ENCODE measurements around the gene TNS1. TPM values are rescaled to one million over a fixed set of nuclear protein-coding genes. Genes with fewer than 3 reads are reported as not detected.

Gene TNS1
- total RNA-seq, 1 donor from 2014 or later, result 219 TPM

DNA sequence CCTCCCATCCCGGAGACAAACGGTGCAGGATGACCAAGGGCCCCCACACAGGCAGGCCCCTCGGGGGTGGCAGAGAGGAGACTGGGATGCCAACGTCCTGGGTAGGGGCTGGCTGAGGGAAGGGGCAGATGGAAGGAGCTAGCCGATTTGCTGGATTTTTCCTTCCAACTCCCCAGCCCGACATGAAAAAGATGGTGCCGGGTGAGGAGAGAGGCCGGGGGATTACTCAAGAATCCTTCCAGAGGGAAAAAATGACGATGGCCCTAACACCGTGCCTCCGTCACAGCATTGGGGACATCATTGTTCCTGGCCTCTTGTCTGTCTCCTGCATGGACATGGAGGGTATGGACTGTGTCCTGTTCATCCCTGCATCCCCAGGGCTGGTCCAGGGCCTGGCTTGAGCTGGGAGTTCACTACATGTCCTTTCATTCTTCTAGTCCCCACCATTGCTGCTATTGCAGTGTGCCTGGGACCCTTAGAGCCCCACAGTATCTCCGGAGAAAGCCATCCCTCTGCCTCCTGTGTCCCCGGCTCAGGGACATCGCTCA, 217.7 kb downstream of the TNS1 start:
- H3K4me1 ChIP-seq (ENCODE audit: insufficient read depth, low read length), result peaks cover 3% of the 10 kb centered on the region
- H4K20me1 ChIP-seq (ENCODE audit: insufficient read depth, low read length), result peaks cover 9% of the 10 kb centered on the region
- Mint-ChIP-seq H3K4me3 (ENCODE audit: unreplicated experiment) (no peak overlapping the region), H3K27me3 (ENCODE audit: low read depth, unreplicated experiment) (peaks cover 2% of the 10 kb centered on the region), H3K27ac (ENCODE audit: unreplicated experiment) (no peak overlapping the region), H3K36me3 (ENCODE audit: low read depth, unreplicated experiment) (peaks cover 31% of the 10 kb centered on the region), H3K9me3 (ENCODE audit: unreplicated experiment) (peaks cover 9% of the 10 kb centered on the region), H3K4me1 (ENCODE audit: low read depth, unreplicated experiment) (peaks cover 9% of the 10 kb centered on the region)
- no peak overlapping the region for H3K4me3 ChIP-seq (ENCODE audit: insufficient read depth, low read depth, low read length)
- H3K4me2 ChIP-seq (ENCODE audit: low read length), result peak overlapping the region; percentile 23
- no peak overlapping the region for H3K27ac ChIP-seq (ENCODE audit: low read depth, low read length)
- FAIRE-seq, result no peak
- DNase-seq (ENCODE audit: low read depth), result no peak
- TF ChIP-seq, protein P1, sequence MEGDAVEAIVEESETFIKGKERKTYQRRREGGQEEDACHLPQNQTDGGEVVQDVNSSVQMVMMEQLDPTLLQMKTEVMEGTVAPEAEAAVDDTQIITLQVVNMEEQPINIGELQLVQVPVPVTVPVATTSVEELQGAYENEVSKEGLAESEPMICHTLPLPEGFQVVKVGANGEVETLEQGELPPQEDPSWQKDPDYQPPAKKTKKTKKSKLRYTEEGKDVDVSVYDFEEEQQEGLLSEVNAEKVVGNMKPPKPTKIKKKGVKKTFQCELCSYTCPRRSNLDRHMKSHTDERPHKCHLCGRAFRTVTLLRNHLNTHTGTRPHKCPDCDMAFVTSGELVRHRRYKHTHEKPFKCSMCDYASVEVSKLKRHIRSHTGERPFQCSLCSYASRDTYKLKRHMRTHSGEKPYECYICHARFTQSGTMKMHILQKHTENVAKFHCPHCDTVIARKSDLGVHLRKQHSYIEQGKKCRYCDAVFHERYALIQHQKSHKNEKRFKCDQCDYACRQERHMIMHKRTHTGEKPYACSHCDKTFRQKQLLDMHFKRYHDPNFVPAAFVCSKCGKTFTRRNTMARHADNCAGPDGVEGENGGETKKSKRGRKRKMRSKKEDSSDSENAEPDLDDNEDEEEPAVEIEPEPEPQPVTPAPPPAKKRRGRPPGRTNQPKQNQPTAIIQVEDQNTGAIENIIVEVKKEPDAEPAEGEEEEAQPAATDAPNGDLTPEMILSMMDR (IDR thresholded peaks at IDR 0.05; ENCODE audit: insufficient read depth, low read depth, low read length), result no peak
- TF ChIP-seq EZH2 (IDR thresholded peaks at IDR 0.05; ENCODE audit: insufficient read depth, low read length), result no peak
- no peaks in the 10 kb centered on the region for H3K79me2 ChIP-seq (ENCODE audit: insufficient read depth, low read length)
- no peaks in the 10 kb centered on the region for H3K9me3 ChIP-seq (ENCODE audit: insufficient read depth, low read depth, low read length)
- no peaks in the 10 kb centered on the region for H3K27me3 ChIP-seq (ENCODE audit: insufficient read depth, low read length)
- no peak overlapping the region for H3K9ac ChIP-seq (ENCODE audit: low read length)
- peak overlapping the region; percentile 67 for H2AFZ ChIP-seq (ENCODE audit: low read depth, low read length)
- H3K36me3 ChIP-seq (ENCODE audit: insufficient read depth, low read length), result peaks cover 5% of the 10 kb centered on the region

DNA sequence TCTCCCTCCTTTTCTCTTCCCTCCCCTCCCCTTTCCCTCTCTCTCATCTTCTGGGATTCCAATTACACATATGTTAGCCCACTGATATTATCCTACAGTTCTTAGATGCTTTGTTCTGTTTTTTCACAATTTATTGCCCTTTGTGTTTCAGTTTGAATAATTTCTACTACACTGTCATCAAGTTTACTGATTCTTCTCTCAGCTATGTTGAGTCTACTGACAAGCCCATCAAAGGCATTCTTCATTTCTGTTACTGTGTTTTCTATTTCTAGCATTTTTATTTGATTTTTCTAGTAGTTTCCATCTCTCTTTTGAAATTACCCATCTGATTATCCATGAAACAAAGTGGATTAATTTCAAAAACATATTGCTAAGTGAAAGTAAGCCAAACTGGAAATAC, 219.6 kb downstream of the TNS1 start:
- no peaks in the 10 kb centered on the region for H3K79me2 ChIP-seq (ENCODE audit: insufficient read depth, low read length)
- DNase-seq (ENCODE audit: low read depth) (no peak), FAIRE-seq (no peak)
- no peak overlapping the region for H3K27ac ChIP-seq (ENCODE audit: low read depth, low read length)
- Mint-ChIP-seq H3K4me3 (ENCODE audit: unreplicated experiment) (no peak overlapping the region), H3K27me3 (ENCODE audit: low read depth, unreplicated experiment) (no peaks in the 10 kb centered on the region), H3K4me1 (ENCODE audit: low read depth, unreplicated experiment) (peaks cover 7% of the 10 kb centered on the region), H3K27ac (ENCODE audit: unreplicated experiment) (no peak overlapping the region), H3K9me3 (ENCODE audit: unreplicated experiment) (peaks cover 9% of the 10 kb centered on the region), H3K36me3 (ENCODE audit: low read depth, unreplicated experiment) (peaks cover 33% of the 10 kb centered on the region)
- no peaks in the 10 kb centered on the region for H3K9me3 ChIP-seq (ENCODE audit: insufficient read depth, low read depth, low read length)
- H3K4me3 ChIP-seq (ENCODE audit: insufficient read depth, low read depth, low read length), result no peak overlapping the region
- H3K9ac ChIP-seq (ENCODE audit: low read length), result no peak overlapping the region
- peaks cover 5% of the 10 kb centered on the region for H3K36me3 ChIP-seq (ENCODE audit: insufficient read depth, low read length)
- H3K4me1 ChIP-seq (ENCODE audit: insufficient read depth, low read length), result no peaks in the 10 kb centered on the region
- H2AFZ ChIP-seq (ENCODE audit: low read depth, low read length), result no peak overlapping the region
- H3K27me3 ChIP-seq (ENCODE audit: insufficient read depth, low read length), result no peaks in the 10 kb centered on the region
- H4K20me1 ChIP-seq (ENCODE audit: insufficient read depth, low read length), result no peaks in the 10 kb centered on the region
- H3K4me2 ChIP-seq (ENCODE audit: low read length), result no peak overlapping the region
- no peak for TF ChIP-seq EZH2 (IDR thresholded peaks at IDR 0.05; ENCODE audit: insufficient read depth, low read length)
- TF ChIP-seq, protein P1 (IDR thresholded peaks at IDR 0.05; ENCODE audit: insufficient read depth, low read depth, low read length), result no peak

DNA sequence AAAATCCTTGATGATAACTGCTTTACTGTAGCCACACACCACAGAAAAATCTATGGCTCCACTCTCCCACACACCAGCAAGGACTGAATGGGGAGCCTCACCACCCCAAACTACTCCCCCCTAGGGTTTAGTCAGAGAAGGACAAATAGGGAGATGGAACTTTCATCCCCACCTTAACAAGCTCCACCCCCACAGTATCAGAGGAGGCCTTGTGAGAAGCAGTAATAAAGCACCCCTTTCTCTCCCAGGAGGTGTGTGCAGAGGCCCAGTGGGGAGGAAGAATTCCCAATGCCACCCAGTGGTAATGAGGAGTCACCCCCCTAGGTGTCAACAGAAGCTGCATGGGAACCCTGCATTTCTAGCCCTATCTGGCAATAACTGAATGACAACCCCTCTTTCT, 224.9 kb downstream of the TNS1 start:
- DNase-seq (ENCODE audit: low read depth), result no peak
- no peak for FAIRE-seq
- Histone ChIP-seq H4K20me1 (ENCODE audit: insufficient read depth, low read length) (peaks cover 7% of the 10 kb centered on the region), H3K79me2 (ENCODE audit: insufficient read depth, low read length) (no peaks in the 10 kb centered on the region), H3K36me3 (ENCODE audit: insufficient read depth, low read length) (peaks cover 3% of the 10 kb centered on the region), H3K9me3 (ENCODE audit: insufficient read depth, low read depth, low read length) (no peaks in the 10 kb centered on the region), H3K27me3 (ENCODE audit: insufficient read depth, low read length) (no peaks in the 10 kb centered on the region), H3K27ac (ENCODE audit: low read depth, low read length) (no peak overlapping the region), H3K4me2 (ENCODE audit: low read length) (no peak overlapping the region), H3K4me3 (ENCODE audit: insufficient read depth, low read depth, low read length) (no peak overlapping the region), H2AFZ (ENCODE audit: low read depth, low read length) (no peak overlapping the region), H3K9ac (ENCODE audit: low read length) (no peak overlapping the region), H3K4me1 (ENCODE audit: insufficient read depth, low read length) (no peaks in the 10 kb centered on the region)
- peaks cover 9% of the 10 kb centered on the region for H3K4me1 Mint-ChIP-seq (ENCODE audit: low read depth, unreplicated experiment)
- TF ChIP-seq, protein P1 (IDR thresholded peaks at IDR 0.05; ENCODE audit: insufficient read depth, low read depth, low read length), result no peak
- TF ChIP-seq EZH2 (IDR thresholded peaks at IDR 0.05; ENCODE audit: insufficient read depth, low read length), result no peak
- H3K27ac Mint-ChIP-seq (ENCODE audit: unreplicated experiment), result no peak overlapping the region
- H3K27me3 Mint-ChIP-seq (ENCODE audit: low read depth, unreplicated experiment), result no peaks in the 10 kb centered on the region
- H3K36me3 Mint-ChIP-seq (ENCODE audit: low read depth, unreplicated experiment), result peaks cover 19% of the 10 kb centered on the region
- H3K4me3 Mint-ChIP-seq (ENCODE audit: unreplicated experiment), result no peak overlapping the region
- H3K9me3 Mint-ChIP-seq (ENCODE audit: unreplicated experiment), result peaks cover 3% of the 10 kb centered on the region
